Neural cell (in vitro differentiated cells): Measurements from ENCODE around the gene PDE4A. TPM values are rescaled to one million over a fixed set of nuclear protein-coding genes. Genes with fewer than 3 reads are reported as not detected.

Experiments
- H2AFZ ChIP-seq: fragments of 200-600, 300-800 bp; sonication (generic), shearing (Covaris generic); 2 replicates; pipeline ENCODE4 v1.6.0; 2014; ENCODE audit warnings: low read depth, mild to moderate bottlenecking, antibody characterized with exemption, low read length, moderate library complexity
- H3F3A ChIP-seq: fragments of 200-600 bp; shearing (Covaris generic); 2 replicates; pipeline ENCODE4 v1.6.1; 2016; ENCODE audit warnings: mild to moderate bottlenecking, moderate library complexity, mixed read lengths, antibody characterized with exemption, low read length; ENCODE audit not compliant: insufficient read depth, poor library complexity, severe bottlenecking
- H3K27ac ChIP-seq: fragments of 200-600, 300-800 bp; sonication (generic), shearing (Covaris generic); 2 replicates; pipeline ENCODE4 v1.5.1; 2014; ENCODE audit warnings: mild to moderate bottlenecking, low read length, moderate library complexity
- H3K27me3 ChIP-seq: fragments of 300-800, 200-600 bp; sonication (generic), shearing (Covaris generic); 2 replicates; pipeline ENCODE4 v1.6.0; 2014; ENCODE audit warnings: mild to moderate bottlenecking, low read depth, low read length, moderate library complexity; ENCODE audit not compliant: insufficient read depth
- H3K36me3 ChIP-seq: fragments of 300-800, 200-600 bp; sonication (generic), shearing (Covaris generic); 2 replicates; pipeline ENCODE4 v1.5.1; 2014; ENCODE audit warnings: mild to moderate bottlenecking, antibody characterized with exemption, low read length, moderate library complexity; ENCODE audit not compliant: insufficient read depth
- H3K4me2 ChIP-seq: fragments of 300-800, 200-600 bp; sonication (generic), shearing (Covaris generic); 2 replicates; pipeline ENCODE4 v1.6.0; 2014; ENCODE audit warnings: mild to moderate bottlenecking, low read length
- H3K4me3 ChIP-seq: fragments of 300-800, 200-600 bp; sonication (generic), shearing (Covaris generic); 2 replicates; pipeline ENCODE4 v1.5.1; 2014; ENCODE audit warnings: mild to moderate bottlenecking, low read length, moderate library complexity
- H3K79me2 ChIP-seq: fragments of 200-600 bp; shearing (Covaris generic); replicated peaks from 2 replicates; pipeline ENCODE4 v1.6.0; 2014; ENCODE audit warnings: mild to moderate bottlenecking, low read length, moderate library complexity; ENCODE audit not compliant: insufficient read depth
- H3K9ac ChIP-seq: fragments of 300-800, 200-600 bp; sonication (generic), shearing (Covaris generic); 2 replicates; pipeline ENCODE4 v1.6.1; 2016; ENCODE audit warnings: mild to moderate bottlenecking, low read length, mixed read lengths
- H3K9me2 ChIP-seq: fragments of 200-600 bp; shearing (Covaris generic); 2 replicates; pipeline ENCODE4 v1.6.1; 2016; ENCODE audit warnings: mild to moderate bottlenecking, low read length, mixed read lengths; ENCODE audit not compliant: insufficient read depth
- H3K9me3 ChIP-seq: fragments of 200-600, 300-800 bp; sonication (generic), shearing (Covaris generic); 2 replicates; pipeline ENCODE4 v1.6.1; 2016; ENCODE audit warnings: mild to moderate bottlenecking, mixed run types, low read length, moderate library complexity, mixed read lengths
- H4K20me1 ChIP-seq: fragments of 200-600 bp; shearing (Covaris generic); 2 replicates; pipeline ENCODE4 v1.6.1; 2016; ENCODE audit warnings: mild to moderate bottlenecking, mixed run types; ENCODE audit not compliant: insufficient read depth
- EP300 ChIP-seq: fragments of 450-650 bp; conservative IDR thresholded peaks from 2 replicates; pipeline ENCODE4 v1.6.1; 2014; ENCODE audit warnings: antibody characterized with exemption, mild to moderate bottlenecking, moderate library complexity; ENCODE audit not compliant: poor library complexity, severe bottlenecking
- EZH2 ChIP-seq: fragments of 200-600, 300-800 bp; shearing (Covaris generic), sonication (generic); IDR thresholded peaks from 2 replicates; pipeline ENCODE4 v1.6.1; 2014; ENCODE audit warnings: antibody characterized with exemption, low read length, borderline replicate concordance, mild to moderate bottlenecking; ENCODE audit not compliant: insufficient read depth, poor library complexity, severe bottlenecking
- MXI1 ChIP-seq: fragments of 450-650 bp; conservative IDR thresholded peaks from 2 replicates; pipeline ENCODE4 v1.6.1; 2014; ENCODE audit warnings: antibody characterized with exemption, mild to moderate bottlenecking; ENCODE audit not compliant: poor library complexity, severe bottlenecking
- POLR2AphosphoS5 ChIP-seq: IDR thresholded peaks from 2 replicates; pipeline ENCODE4 v1.6.1; 2012
- RAD21 ChIP-seq: fragments of 450-650 bp; conservative IDR thresholded peaks from 2 replicates; pipeline ENCODE4 v1.6.1; 2014; ENCODE audit warnings: antibody characterized with exemption, mild to moderate bottlenecking, moderate library complexity
- REST ChIP-seq: IDR thresholded peaks from 2 replicates; pipeline ENCODE4 v1.6.1; 2012; ENCODE audit warnings: borderline replicate concordance
- SMC3 ChIP-seq: fragments of 450-650 bp; conservative IDR thresholded peaks from 2 replicates; pipeline ENCODE4 v1.6.1; 2014; ENCODE audit warnings: antibody characterized with exemption, mild to moderate bottlenecking, moderate library complexity; ENCODE audit not compliant: poor library complexity
- TAF1 ChIP-seq: IDR thresholded peaks from 2 replicates; pipeline ENCODE4 v1.6.1; 2012; ENCODE audit warnings: low read depth
- polyA plus RNA-seq: library from polyadenylated mRNA; depleted of rRNA; stranded (reverse); fragments of >200 nt; gene quantifications from 2 replicates; pipeline ENCODE4 v1.2.3, GENCODE V29; 2014
- TF ChIP-seq, protein P1 (sequence below): fragments of 450-650 bp; IDR thresholded peaks from 2 replicates; pipeline ENCODE4 v1.5.1; 2014; ENCODE audit warnings: antibody characterized with exemption, mild to moderate bottlenecking, moderate library complexity; ENCODE audit not compliant: poor library complexity, severe bottlenecking

The PDE4A gene
- polyA plus RNA-seq, 1 donor from 2014 or later = 3.4 TPM

- Histone ChIP-seq H3F3A (peaks cover 4% of the 10 kb centered on the region), H3K9me3 (no peaks in the 10 kb centered on the region), H3K4me3 (no peak overlapping the region), H3K36me3 (no peaks in the 10 kb centered on the region), H3K79me2 (peaks cover 6% of the 10 kb centered on the region), H3K27ac (no peak overlapping the region), H3K9me2 (no peaks in the 10 kb centered on the region), H2AFZ (no peak overlapping the region), H3K9ac (no peak overlapping the region), H3K4me2 (no peak overlapping the region), H4K20me1 (no peaks in the 10 kb centered on the region), H3K27me3 (no peaks in the 10 kb centered on the region)
- TF ChIP-seq MXI1 (no peak), SMC3 (no peak), TAF1 (no peak), EP300 (no peak), RAD21 (no peak), REST (no peak), POLR2AphosphoS5 (no peak), EZH2 (no peak)
- TF ChIP-seq, protein P1, sequence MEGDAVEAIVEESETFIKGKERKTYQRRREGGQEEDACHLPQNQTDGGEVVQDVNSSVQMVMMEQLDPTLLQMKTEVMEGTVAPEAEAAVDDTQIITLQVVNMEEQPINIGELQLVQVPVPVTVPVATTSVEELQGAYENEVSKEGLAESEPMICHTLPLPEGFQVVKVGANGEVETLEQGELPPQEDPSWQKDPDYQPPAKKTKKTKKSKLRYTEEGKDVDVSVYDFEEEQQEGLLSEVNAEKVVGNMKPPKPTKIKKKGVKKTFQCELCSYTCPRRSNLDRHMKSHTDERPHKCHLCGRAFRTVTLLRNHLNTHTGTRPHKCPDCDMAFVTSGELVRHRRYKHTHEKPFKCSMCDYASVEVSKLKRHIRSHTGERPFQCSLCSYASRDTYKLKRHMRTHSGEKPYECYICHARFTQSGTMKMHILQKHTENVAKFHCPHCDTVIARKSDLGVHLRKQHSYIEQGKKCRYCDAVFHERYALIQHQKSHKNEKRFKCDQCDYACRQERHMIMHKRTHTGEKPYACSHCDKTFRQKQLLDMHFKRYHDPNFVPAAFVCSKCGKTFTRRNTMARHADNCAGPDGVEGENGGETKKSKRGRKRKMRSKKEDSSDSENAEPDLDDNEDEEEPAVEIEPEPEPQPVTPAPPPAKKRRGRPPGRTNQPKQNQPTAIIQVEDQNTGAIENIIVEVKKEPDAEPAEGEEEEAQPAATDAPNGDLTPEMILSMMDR = no peak
Observed at GRCh38 chr19:10384580-10384979, 35.8 kb upstream of the PDE4A start.

GRCh38 chr19:10388957-10389356 is 31.4 kb upstream of the PDE4A start:
- Histone ChIP-seq H3F3A (no peaks in the 10 kb centered on the region), H4K20me1 (no peaks in the 10 kb centered on the region), H3K9ac (no peak overlapping the region), H3K79me2 (no peaks in the 10 kb centered on the region), H3K36me3 (no peaks in the 10 kb centered on the region), H3K9me2 (no peaks in the 10 kb centered on the region), H3K27ac (no peak overlapping the region), H3K27me3 (no peaks in the 10 kb centered on the region), H3K4me3 (no peak overlapping the region), H3K4me2 (no peak overlapping the region), H3K9me3 (no peaks in the 10 kb centered on the region), H2AFZ (no peak overlapping the region)
- TF ChIP-seq, protein P1 = peak; percentile 90
- TF ChIP-seq SMC3 (peak; percentile 91), REST (no peak), RAD21 (peak; percentile 82)
